GM21423 (cell line): ENCODE measurements around the gene CXCL3.

Experiments used
- ATAC-seq: cut with Tn5 transposase; IDR thresholded peaks from one replicate; pipeline ENCODE4 v1.9.1; 2021; ENCODE audit warnings: mild to moderate bottlenecking, moderate library complexity; ENCODE audit not compliant: unreplicated experiment

Gene CXCL3

GRCh38 chr4:74056114-74056857 lies 17.8 kb upstream of the CXCL3 start:
- ATAC-seq, result no peak

- no peak for ATAC-seq
These were observed 17.0 kb upstream of the CXCL3 start for GRCh38 chr4:74055498-74055897.

GRCh38 chr4:74055096-74055495 lies 16.6 kb upstream of the CXCL3 start:
- no peak for ATAC-seq

- no peak for ATAC-seq
These were observed 16.1 kb upstream of the CXCL3 start for GRCh38 chr4:74054483-74055047.

- ATAC-seq, result no peak
These were observed 8.7 kb upstream of the CXCL3 start for GRCh38 chr4:74047152-74047551.

GRCh38 chr4:74045772-74046171 lies 7.3 kb upstream of the CXCL3 start:
- ATAC-seq, result no peak

- ATAC-seq, result no peak
These were observed 6.8 kb upstream of the CXCL3 start for GRCh38 chr4:74045247-74045646.

GRCh38 chr4:74044677-74045076 lies 6.2 kb upstream of the CXCL3 start:
- ATAC-seq, result no peak

GRCh38 chr4:74042681-74043080 lies 4.2 kb upstream of the CXCL3 start:
- no peak for ATAC-seq

GRCh38 chr4:74041418-74041817 lies 2.9 kb upstream of the CXCL3 start:
- no peak for ATAC-seq

- ATAC-seq, result peak; percentile 3
These were observed 850 bp upstream of the CXCL3 start for GRCh38 chr4:74039315-74039763.

- ATAC-seq, result no peak
These were observed 434 bp downstream of the CXCL3 start for GRCh38 chr4:74038086-74038424.

- no peak for ATAC-seq
These were observed 1.2 kb downstream of the CXCL3 start for GRCh38 chr4:74037076-74037955.

GRCh38 chr4:74033739-74034138 lies 4.8 kb downstream of the CXCL3 start:
- no peak for ATAC-seq

GRCh38 chr4:74032064-74032463 lies 6.4 kb downstream of the CXCL3 start:
- ATAC-seq, result no peak

- ATAC-seq, result no peak
These were observed 6.9 kb downstream of the CXCL3 start for GRCh38 chr4:74031576-74031975.

GRCh38 chr4:74030285-74030684 lies 8.2 kb downstream of the CXCL3 start:
- ATAC-seq, result no peak

- no peak for ATAC-seq
These were observed 10.0 kb downstream of the CXCL3 start for GRCh38 chr4:74028504-74028903.

GRCh38 chr4:74023709-74024108 lies 14.8 kb downstream of the CXCL3 start:
- ATAC-seq, result no peak

GRCh38 chr4:74021601-74022000 lies 16.9 kb downstream of the CXCL3 start:
- ATAC-seq, result no peak

- ATAC-seq, result no peak
These were observed 19.7 kb downstream of the CXCL3 start for GRCh38 chr4:74018771-74019170.

GRCh38 chr4:74018116-74018515 lies 20.4 kb downstream of the CXCL3 start:
- ATAC-seq, result no peak
